Choroid plexus epithelial cell (primary cell): ENCODE results near the gene BCL2.

Experiments used
- DNase-seq: peaks from one replicate; pipeline ENCODE4 v3.0.0-alpha.2; 2010; ENCODE audit warnings: low read depth
- H3K4me3 ChIP-seq: 2 replicates; pipeline ENCODE4 v1.5.1; 2011; ENCODE audit warnings: low read depth, mild to moderate bottlenecking, control low read depth, low read length, moderate library complexity
- TF ChIP-seq, protein P1 (sequence below): conservative IDR thresholded peaks from 2 replicates; pipeline ENCODE4 v1.5.1; 2011; ENCODE audit warnings: low read depth, mild to moderate bottlenecking, control low read depth, inconsistent platforms, low read length, moderate library complexity

Gene BCL2

DNA sequence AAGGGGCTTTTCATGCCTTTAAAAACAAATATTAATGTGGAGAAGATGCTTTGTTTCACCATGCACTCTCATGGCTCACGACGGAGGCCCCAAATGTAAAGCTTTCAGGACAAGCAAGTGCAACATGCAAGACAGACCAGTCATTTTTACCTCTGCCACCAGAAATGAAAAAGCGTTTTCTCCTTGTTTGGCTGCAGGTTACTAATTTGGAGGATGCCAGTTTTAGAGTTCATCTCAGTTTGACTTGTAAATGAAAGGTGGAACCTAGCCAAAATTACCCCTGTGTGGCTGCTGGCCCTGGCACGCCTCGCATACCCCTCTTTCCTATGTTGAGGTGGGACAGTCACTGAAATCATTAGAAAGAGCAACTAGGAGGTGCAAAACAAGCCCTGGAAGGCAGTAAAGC, 138.6 kb downstream of the BCL2 start:
- TF ChIP-seq, protein P1, sequence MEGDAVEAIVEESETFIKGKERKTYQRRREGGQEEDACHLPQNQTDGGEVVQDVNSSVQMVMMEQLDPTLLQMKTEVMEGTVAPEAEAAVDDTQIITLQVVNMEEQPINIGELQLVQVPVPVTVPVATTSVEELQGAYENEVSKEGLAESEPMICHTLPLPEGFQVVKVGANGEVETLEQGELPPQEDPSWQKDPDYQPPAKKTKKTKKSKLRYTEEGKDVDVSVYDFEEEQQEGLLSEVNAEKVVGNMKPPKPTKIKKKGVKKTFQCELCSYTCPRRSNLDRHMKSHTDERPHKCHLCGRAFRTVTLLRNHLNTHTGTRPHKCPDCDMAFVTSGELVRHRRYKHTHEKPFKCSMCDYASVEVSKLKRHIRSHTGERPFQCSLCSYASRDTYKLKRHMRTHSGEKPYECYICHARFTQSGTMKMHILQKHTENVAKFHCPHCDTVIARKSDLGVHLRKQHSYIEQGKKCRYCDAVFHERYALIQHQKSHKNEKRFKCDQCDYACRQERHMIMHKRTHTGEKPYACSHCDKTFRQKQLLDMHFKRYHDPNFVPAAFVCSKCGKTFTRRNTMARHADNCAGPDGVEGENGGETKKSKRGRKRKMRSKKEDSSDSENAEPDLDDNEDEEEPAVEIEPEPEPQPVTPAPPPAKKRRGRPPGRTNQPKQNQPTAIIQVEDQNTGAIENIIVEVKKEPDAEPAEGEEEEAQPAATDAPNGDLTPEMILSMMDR = no peak
- H3K4me3 ChIP-seq = no peak overlapping the region
- no peak for DNase-seq

DNA sequence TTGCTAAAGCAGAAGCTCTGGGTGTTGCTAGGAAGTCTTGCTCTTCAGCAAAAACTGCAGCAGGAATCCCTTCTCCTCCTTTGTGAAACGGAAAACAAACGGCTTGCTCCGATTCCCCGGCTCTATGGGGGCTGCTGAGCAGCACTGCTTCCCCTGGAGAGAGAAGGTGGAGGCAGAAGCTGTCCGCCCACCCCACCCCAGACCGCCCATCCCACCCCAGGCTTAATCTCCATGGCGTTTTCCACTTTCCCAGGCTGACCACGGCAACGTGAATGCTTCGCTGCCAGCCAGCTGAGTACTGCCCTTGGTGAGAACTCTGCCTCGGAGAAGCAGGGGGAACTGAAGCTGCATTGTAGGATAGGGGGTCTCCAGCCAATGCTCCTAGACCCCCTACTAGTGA, 139.2 kb downstream of the BCL2 start:
- H3K4me3 ChIP-seq = no peak overlapping the region
- DNase-seq = no peak
- TF ChIP-seq, protein P1 = no peak

DNA sequence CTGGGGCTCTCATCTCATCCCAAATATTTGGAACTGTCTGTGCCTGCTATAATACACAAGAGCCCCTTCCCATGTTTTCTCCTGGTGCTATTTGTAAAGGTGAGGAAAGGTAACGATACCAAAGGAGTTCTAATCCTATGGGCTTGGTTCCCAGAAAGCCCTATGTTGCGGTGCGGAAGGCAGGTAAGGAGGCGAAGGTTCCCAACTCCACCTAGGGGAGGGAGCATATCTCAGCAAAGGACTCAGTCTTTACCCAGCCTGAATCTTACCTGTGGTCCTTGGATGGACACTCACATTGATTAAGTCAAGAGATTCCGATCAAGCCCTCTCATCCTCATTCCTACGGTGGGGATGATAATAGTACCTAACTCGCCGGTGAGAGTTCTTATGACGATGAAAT, 140.1 kb downstream of the BCL2 start:
- TF ChIP-seq, protein P1 = no peak
- no peak for DNase-seq
- no peak overlapping the region for H3K4me3 ChIP-seq

DNA sequence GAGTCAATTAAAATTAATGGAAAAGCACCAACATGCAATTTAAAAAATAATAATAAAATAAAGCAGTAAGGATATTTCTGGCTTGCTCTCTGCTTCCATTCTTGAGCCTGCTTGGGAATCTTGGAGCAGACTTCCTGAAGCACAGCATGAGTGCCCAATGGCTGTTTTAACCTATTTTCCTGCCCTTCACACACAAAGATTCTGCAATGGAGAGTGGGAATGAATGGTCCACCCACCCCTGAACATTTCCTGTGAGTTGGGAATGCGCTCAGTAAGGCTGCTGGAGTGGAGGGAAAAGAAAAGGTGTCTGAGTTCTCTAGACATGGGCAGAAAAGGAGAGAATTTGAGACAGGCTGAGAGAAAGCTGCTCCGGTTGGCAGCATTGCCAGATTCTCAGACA, 140.6 kb downstream of the BCL2 start:
- DNase-seq = no peak
- TF ChIP-seq, protein P1 = no peak
- H3K4me3 ChIP-seq = no peak overlapping the region

DNA sequence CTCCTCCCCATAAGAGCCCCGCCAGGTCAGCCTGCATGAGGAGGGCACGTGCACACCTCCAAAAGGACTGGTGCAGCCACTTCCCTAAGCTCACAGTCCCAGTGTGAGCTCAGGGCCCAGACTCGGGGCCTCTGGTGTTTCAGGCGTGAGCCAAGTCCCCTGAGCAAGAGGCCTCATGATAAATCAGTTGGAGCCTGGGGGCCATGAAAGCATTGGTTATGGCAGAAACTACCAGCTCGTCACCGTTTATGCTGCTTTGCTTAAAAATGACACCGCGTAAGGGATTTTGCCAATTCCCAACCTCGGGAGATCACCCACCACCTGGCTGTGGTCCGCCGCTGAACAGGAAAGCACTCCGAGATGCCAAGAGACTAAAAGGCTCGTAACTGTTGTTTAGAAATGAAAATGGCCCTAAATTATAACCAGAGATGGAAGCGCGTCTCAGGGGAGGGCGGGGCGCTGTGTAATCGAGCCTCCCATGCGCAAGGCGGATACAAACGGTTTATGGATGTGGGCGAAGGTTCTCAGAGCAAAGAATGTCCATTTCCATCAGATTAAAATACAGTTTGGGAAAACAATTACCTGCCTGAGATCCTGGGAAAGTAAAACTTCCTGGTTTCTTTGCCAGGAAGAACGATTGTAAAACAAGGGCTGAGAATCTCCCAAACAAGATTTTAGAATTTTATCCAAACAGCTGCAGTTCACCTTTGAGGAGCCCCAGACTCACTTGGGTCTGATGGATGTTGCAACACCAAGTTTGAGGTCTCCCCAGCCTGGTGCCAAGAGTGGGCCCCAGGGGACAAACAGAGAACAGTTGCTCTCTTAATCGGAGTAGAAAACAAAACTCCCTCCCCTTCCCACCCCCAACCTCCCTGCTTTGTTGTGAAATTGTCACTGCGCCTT, 141.4 kb downstream of the BCL2 start:
- no peak overlapping the region for H3K4me3 ChIP-seq
- TF ChIP-seq, protein P1 = no peak
- DNase-seq = no peak

DNA sequence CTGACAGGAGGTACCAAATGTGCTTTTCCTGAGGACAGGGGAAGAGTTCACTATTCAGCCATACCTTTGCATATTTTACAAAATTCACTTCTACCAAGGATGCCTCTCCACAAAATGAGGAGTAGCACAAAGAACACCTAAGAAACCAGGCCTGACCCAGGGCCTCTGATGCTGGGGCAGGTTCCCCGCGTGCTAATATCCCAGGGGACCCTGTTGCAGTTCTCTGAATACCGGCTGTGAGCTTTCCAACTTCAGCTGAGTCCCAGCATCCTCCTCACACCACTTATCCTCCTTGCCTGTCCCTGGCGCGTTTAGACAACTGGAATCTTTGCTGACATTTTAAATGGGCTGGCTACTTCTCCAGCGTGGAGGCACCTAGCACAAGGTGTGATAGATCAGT, 142.3 kb downstream of the BCL2 start:
- no peak overlapping the region for H3K4me3 ChIP-seq
- TF ChIP-seq, protein P1 = no peak
- DNase-seq = no peak

DNA sequence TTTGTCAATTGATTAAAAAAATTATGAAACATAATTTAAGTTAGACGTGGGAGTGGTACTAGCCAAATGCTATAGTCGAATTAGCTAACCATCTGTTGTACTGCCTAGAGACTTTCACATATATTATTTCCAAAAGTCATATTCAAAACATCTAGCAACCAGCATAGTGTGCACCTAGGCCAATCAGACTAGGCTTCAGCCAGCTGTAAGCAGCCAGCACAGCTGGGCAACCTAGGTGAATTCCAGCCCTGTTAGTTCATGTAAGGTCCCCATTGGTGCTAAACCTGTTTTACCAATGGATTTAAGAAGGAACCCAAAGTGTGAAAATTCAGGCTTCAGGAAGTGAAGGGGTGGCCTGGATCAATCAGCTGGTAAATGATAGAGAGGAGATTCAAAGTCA, 144.3 kb downstream of the BCL2 start:
- H3K4me3 ChIP-seq = no peak overlapping the region
- DNase-seq = no peak
- TF ChIP-seq, protein P1 = no peak
